PFSK-1 (cell line): ENCODE measurements around the gene TMEM61.

Source experiments
- FOXP2 ChIP-seq: optimal IDR thresholded peaks from 2 replicates; pipeline ENCODE3; 2011; ENCODE audit warnings: borderline replicate concordance, control low read depth, inconsistent platforms; ENCODE audit not compliant: insufficient read depth; ENCODE audit errors: extremely low read length, extremely low read depth
- POLR2AphosphoS5 ChIP-seq: IDR thresholded peaks from 2 replicates; pipeline ENCODE4 v1.6.1; 2012; ENCODE audit warnings: low read depth, mild to moderate bottlenecking, control low read depth, low read length, moderate library complexity
- TAF1 ChIP-seq: IDR thresholded peaks from 2 replicates; pipeline ENCODE4 v1.6.1; 2012; ENCODE audit warnings: low read length, control low read depth, borderline replicate concordance; ENCODE audit not compliant: insufficient read depth
- TF ChIP-seq, protein P1 (sequence below), 2 experiments: IDR thresholded peaks; 2 replicates each; pipeline versions ENCODE4 v1.6.1 to v1.8.0; 2011 to 2012; ENCODE audit warnings: low read depth in 2 of 2, low read length in 2 of 2, control low read depth in 1 of 2, inconsistent platforms in 1 of 2, mild to moderate bottlenecking in 1 of 2, moderate library complexity in 1 of 2; ENCODE audit not compliant: insufficient read depth in 1 of 2

DNA sequence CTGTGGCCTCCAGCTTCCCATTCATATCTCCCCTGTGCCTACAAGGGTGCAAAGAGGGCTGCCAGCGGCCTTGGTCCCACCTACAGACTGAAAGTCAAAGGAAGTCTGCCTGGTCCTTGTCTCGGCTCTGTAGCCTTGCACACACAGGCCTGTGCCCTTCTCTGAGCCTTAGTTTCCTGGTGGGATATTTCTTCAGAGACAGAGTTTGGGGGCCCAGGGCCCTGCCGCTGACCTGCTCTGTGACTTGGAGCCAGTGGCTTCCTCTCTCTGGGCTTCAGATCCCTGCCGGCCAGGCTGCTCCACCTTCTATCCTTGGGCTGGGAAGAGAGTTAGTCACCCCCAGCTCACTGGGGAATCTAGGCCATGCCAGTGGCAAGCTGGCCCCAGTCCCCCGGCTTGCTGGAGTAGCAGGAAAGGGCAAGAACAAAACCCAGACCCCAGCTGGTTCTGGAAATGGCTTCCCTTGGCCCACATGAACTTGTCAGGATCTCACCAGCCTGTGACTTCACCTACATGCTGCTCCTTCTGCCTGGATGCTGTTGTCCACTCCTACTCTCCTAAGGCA lies 1.0 kb upstream of the TMEM61 start:
- TF ChIP-seq TAF1 = no peak
- TF ChIP-seq FOXP2 = no peak
- TF ChIP-seq POLR2AphosphoS5 = no peak
- TF ChIP-seq, protein P1, sequence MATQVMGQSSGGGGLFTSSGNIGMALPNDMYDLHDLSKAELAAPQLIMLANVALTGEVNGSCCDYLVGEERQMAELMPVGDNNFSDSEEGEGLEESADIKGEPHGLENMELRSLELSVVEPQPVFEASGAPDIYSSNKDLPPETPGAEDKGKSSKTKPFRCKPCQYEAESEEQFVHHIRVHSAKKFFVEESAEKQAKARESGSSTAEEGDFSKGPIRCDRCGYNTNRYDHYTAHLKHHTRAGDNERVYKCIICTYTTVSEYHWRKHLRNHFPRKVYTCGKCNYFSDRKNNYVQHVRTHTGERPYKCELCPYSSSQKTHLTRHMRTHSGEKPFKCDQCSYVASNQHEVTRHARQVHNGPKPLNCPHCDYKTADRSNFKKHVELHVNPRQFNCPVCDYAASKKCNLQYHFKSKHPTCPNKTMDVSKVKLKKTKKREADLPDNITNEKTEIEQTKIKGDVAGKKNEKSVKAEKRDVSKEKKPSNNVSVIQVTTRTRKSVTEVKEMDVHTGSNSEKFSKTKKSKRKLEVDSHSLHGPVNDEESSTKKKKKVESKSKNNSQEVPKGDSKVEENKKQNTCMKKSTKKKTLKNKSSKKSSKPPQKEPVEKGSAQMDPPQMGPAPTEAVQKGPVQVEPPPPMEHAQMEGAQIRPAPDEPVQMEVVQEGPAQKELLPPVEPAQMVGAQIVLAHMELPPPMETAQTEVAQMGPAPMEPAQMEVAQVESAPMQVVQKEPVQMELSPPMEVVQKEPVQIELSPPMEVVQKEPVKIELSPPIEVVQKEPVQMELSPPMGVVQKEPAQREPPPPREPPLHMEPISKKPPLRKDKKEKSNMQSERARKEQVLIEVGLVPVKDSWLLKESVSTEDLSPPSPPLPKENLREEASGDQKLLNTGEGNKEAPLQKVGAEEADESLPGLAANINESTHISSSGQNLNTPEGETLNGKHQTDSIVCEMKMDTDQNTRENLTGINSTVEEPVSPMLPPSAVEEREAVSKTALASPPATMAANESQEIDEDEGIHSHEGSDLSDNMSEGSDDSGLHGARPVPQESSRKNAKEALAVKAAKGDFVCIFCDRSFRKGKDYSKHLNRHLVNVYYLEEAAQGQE (IDR thresholded peaks at IDR 0.05; ENCODE audit: insufficient read depth in 1 of 2, low read depth in 2 of 2, low read length in 2 of 2) = no peak
